ENCODE measurements around the gene CWC15. TPM values are rescaled to one million over a fixed set of nuclear protein-coding genes. Genes with fewer than 3 reads are reported as not detected.

CWC15 gene
- total and polyA plus RNA-seq, 2 donors (not counting 3 experiments of a cell fraction or from before 2014, with no cell fraction given) = 16.9 to 72.0 TPM

DNA sequence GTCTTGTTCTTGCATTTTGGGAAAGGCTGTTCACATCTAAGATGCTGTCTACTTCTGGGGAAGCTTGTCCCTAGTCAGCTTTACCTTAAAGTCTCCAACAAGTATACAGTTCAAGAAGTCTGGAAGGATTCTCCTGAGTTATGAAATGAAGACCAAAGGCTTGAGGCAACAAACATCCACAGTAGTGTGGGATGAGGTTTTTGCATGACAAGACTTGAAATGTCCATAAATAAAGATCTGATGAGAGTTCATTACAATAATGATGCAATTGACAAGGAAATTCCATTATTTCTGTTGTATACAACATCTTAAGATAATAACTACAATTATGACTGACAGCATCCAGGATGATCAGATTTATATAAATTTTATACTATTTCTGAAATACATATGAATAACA lies 30.4 kb upstream of the CWC15 start:
- dilution Hi-C loops (cut with MboI; ENCODE audit: extremely low pct_ligation_motif_present, low sequenced_read_pairs) = no loop called here
- Histone ChIP-seq H3K36me3 (ENCODE audit: control insufficient read depth in 2 of 2, extremely low read depth in 1 of 2, insufficient read depth in 2 of 2, low read length in 2 of 2) (no peaks in the 10 kb centered on the region), H3K9me1 (replicated peaks; ENCODE audit: control insufficient read depth, extremely low read depth, insufficient read depth, low read length) (no peaks in the 10 kb centered on the region), H3K79me2 (ENCODE audit: control insufficient read depth, insufficient read depth, low read length) (no peaks in the 10 kb centered on the region), H3K4me1 (ENCODE audit: control insufficient read depth, extremely low read depth, insufficient read depth, low read length) (peaks cover 2% of the 10 kb centered on the region), H2AFZ (ENCODE audit: low read depth, low read length) (no peak overlapping the region), H3K9me3 (replicated peaks; ENCODE audit: control insufficient read depth, insufficient read depth, low read length) (no peaks in the 10 kb centered on the region), H3K27ac (ENCODE audit: insufficient read depth, low read depth, low read length) (no peak overlapping the region), H3K9ac (replicated peaks; ENCODE audit: extremely low read depth, insufficient read depth, low read length) (no peak overlapping the region), H3K27me3 (ENCODE audit: control insufficient read depth in 2 of 2, insufficient read depth in 2 of 2, low read length in 2 of 2) (no peaks in the 10 kb centered on the region), H3K4me3 (replicated peaks in 1 of 3; ENCODE audit: insufficient read depth in 1 of 3, low read depth in 1 of 3, low read length in 3 of 3) (no peak overlapping the region), H3K4me2 (ENCODE audit: insufficient read depth, low read length) (no peak overlapping the region), H4K20me1 (replicated peaks; ENCODE audit: control insufficient read depth, extremely low read depth, insufficient read depth, low read length) (no peaks in the 10 kb centered on the region)
- TF ChIP-seq FOS (IDR thresholded peaks at IDR 0.05; ENCODE audit: borderline replicate concordance, insufficient read depth, low read length) (no peak), EZH2 (IDR thresholded peaks at IDR 0.05; ENCODE audit: borderline replicate concordance, low read depth, low read length, severe bottlenecking) (no peak)
- FAIRE-seq = no peak
- no TSS peak for BruUV-seq (replicated peaks)
- intact Hi-C loops (cut with micrococcal nuclease) = no loop called here
- ChIA-PET POLR2A (no interaction called here), CTCF (no interaction called here)
- no peak for DNase-seq (ENCODE audit: low read depth, low spot score)

DNA sequence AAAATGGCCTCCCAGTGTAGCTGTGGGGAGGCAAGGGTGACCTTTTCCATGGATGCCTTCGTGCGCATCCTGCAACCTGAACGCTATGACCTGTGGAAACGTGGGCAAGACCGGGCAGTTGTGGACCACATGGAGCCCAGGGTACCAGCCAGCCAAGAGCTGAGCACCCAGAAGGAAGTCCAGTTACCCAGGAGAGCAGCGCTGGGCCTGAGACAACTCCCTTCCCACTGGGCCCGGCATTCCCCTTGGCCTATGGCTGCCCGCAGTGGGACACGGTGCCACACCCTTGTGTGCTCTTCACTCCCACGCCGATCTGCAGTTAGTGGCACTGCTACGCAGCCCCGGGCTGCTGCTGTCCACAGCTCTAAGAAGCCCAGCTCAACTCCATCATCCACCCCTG lies 24.9 kb upstream of the CWC15 start:
- Histone ChIP-seq H3K4me3 (replicated peaks in 1 of 3; ENCODE audit: insufficient read depth in 1 of 3, low read depth in 1 of 3, low read length in 3 of 3) (no peak overlapping the region), H3K36me3 (ENCODE audit: control insufficient read depth in 2 of 2, extremely low read depth in 1 of 2, insufficient read depth in 2 of 2, low read length in 2 of 2) (no peaks in the 10 kb centered on the region), H3K79me2 (ENCODE audit: control insufficient read depth, insufficient read depth, low read length) (no peaks in the 10 kb centered on the region), H3K9me1 (replicated peaks; ENCODE audit: control insufficient read depth, extremely low read depth, insufficient read depth, low read length) (no peaks in the 10 kb centered on the region), H3K4me1 (ENCODE audit: control insufficient read depth, extremely low read depth, insufficient read depth, low read length) (no peaks in the 10 kb centered on the region), H3K27me3 (ENCODE audit: control insufficient read depth in 2 of 2, insufficient read depth in 2 of 2, low read length in 2 of 2) (no peaks in the 10 kb centered on the region), H2AFZ (ENCODE audit: low read depth, low read length) (no peak overlapping the region), H3K27ac (ENCODE audit: insufficient read depth, low read depth, low read length) (no peak overlapping the region), H3K9me3 (replicated peaks; ENCODE audit: control insufficient read depth, insufficient read depth, low read length) (no peaks in the 10 kb centered on the region), H3K9ac (replicated peaks; ENCODE audit: extremely low read depth, insufficient read depth, low read length) (no peak overlapping the region), H4K20me1 (replicated peaks; ENCODE audit: control insufficient read depth, extremely low read depth, insufficient read depth, low read length) (no peaks in the 10 kb centered on the region), H3K4me2 (ENCODE audit: insufficient read depth, low read length) (no peak overlapping the region)
- dilution Hi-C loops (cut with MboI; ENCODE audit: extremely low pct_ligation_motif_present, low sequenced_read_pairs) (no loop called here), intact Hi-C loops (cut with micrococcal nuclease) (no loop called here)
- no peak for FAIRE-seq
- ChIA-PET POLR2A (no interaction called here), CTCF (no interaction called here)
- TF ChIP-seq EZH2 (IDR thresholded peaks at IDR 0.05; ENCODE audit: borderline replicate concordance, low read depth, low read length, severe bottlenecking) (no peak), GATA2 (IDR thresholded peaks at IDR 0.05; ENCODE audit: insufficient read depth, insufficient read length, low read depth, low read length) (no peak), MYC (IDR thresholded peaks at IDR 0.05; ENCODE audit: low read depth, low read length) (no peak), FOS (IDR thresholded peaks at IDR 0.05; ENCODE audit: borderline replicate concordance, insufficient read depth, low read length) (no peak), POLR2AphosphoS5 (IDR thresholded peaks at IDR 0.05; ENCODE audit: insufficient read depth, low read depth, low read length) (no peak), POLR2A (IDR thresholded peaks at IDR 0.05; ENCODE audit: low read depth, low read length) (no peak), JUN (IDR thresholded peaks at IDR 0.05; ENCODE audit: borderline replicate concordance, insufficient read depth, insufficient read length, low read depth) (no peak)
- TF ChIP-seq, protein P1, sequence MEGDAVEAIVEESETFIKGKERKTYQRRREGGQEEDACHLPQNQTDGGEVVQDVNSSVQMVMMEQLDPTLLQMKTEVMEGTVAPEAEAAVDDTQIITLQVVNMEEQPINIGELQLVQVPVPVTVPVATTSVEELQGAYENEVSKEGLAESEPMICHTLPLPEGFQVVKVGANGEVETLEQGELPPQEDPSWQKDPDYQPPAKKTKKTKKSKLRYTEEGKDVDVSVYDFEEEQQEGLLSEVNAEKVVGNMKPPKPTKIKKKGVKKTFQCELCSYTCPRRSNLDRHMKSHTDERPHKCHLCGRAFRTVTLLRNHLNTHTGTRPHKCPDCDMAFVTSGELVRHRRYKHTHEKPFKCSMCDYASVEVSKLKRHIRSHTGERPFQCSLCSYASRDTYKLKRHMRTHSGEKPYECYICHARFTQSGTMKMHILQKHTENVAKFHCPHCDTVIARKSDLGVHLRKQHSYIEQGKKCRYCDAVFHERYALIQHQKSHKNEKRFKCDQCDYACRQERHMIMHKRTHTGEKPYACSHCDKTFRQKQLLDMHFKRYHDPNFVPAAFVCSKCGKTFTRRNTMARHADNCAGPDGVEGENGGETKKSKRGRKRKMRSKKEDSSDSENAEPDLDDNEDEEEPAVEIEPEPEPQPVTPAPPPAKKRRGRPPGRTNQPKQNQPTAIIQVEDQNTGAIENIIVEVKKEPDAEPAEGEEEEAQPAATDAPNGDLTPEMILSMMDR (IDR thresholded peaks at IDR 0.05; ENCODE audit: extremely low read depth in 1 of 2, insufficient read depth in 1 of 2, low read depth in 1 of 2, low read length in 2 of 2) = no peak
- TF ChIP-seq, protein P2, sequence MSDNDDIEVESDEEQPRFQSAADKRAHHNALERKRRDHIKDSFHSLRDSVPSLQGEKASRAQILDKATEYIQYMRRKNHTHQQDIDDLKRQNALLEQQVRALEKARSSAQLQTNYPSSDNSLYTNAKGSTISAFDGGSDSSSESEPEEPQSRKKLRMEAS (IDR thresholded peaks at IDR 0.05; ENCODE audit: insufficient read depth, insufficient read length) = no peak
- DNase-seq (ENCODE audit: low read depth, low spot score) = no peak
- BruUV-seq (replicated peaks) = no TSS peak

Data from endothelial cell of umbilical vein (primary cell).